Hepatocyte (in vitro differentiated cells): ENCODE data around the gene FBXO3. TPM values are rescaled to one million over a fixed set of nuclear protein-coding genes. Genes with fewer than 3 reads are reported as not detected.
A peak's percentile ranks its signal among the peaks of the same experiment; 100 is the strongest.
"Not testable (repeated sequence)": the region's sequence is repeated elsewhere in the genome, so short reads cannot be mapped to it uniquely, and the experiment has no call there.

ENCODE experiments used
- DNase-seq: peaks from one replicate; pipeline ENCODE4 v3.0.0-alpha.2; 2016; ENCODE audit warnings: low spot score
- H2AFZ ChIP-seq: fragments of 200-600 bp; sonication (generic); 2 replicates; pipeline ENCODE4 v1.6.0; 2016; ENCODE audit warnings: antibody characterized with exemption, mild to moderate bottlenecking
- H3K27ac ChIP-seq: fragments of 200-600 bp; sonication (generic); 2 replicates; pipeline ENCODE4 v1.5.1; 2016; ENCODE audit warnings: mild to moderate bottlenecking
- H3K27me3 ChIP-seq: fragments of 200-600 bp; sonication (generic); 2 replicates; pipeline ENCODE4 v1.6.1; 2016
- H3K36me3 ChIP-seq: fragments of 200-600 bp; sonication (generic); replicated peaks from 2 replicates; pipeline ENCODE4 v1.5.1; 2016; ENCODE audit warnings: low read depth; ENCODE audit not compliant: insufficient read depth
- H3K4me1 ChIP-seq: fragments of 200-600 bp; sonication (generic); 2 replicates; pipeline ENCODE4 v1.5.1; 2016; ENCODE audit warnings: mild to moderate bottlenecking, moderate library complexity; ENCODE audit not compliant: insufficient read depth
- H3K4me2 ChIP-seq: fragments of 200-600 bp; sonication (generic); 2 replicates; pipeline ENCODE4 v1.6.0; 2016
- H3K4me3 ChIP-seq: fragments of 200-600 bp; sonication (generic); 2 replicates; pipeline ENCODE4 v1.5.1; 2016; ENCODE audit warnings: mild to moderate bottlenecking
- H3K79me2 ChIP-seq: fragments of 200-600 bp; sonication (generic); 2 replicates; pipeline ENCODE4 v1.6.0; 2017; ENCODE audit warnings: mild to moderate bottlenecking
- H3K9me2 ChIP-seq: fragments of 200-600 bp; sonication (generic); replicated peaks from 2 replicates; pipeline ENCODE4 v1.6.0; 2017; ENCODE audit warnings: mild to moderate bottlenecking; ENCODE audit not compliant: insufficient read depth
- H3K9me3 ChIP-seq: fragments of 200-600 bp; sonication (generic); 2 replicates; pipeline ENCODE4 v1.5.1; 2016; ENCODE audit warnings: low read depth, mild to moderate bottlenecking
- H4K20me1 ChIP-seq: fragments of 200-600 bp; sonication (generic); 2 replicates; pipeline ENCODE4 v1.6.0; 2016; ENCODE audit warnings: mild to moderate bottlenecking; ENCODE audit not compliant: insufficient read depth, poor library complexity, severe bottlenecking
- CTCF ChIP-seq: fragments of 200-600 bp; sonication (generic); IDR thresholded peaks from 2 replicates; pipeline ENCODE4 v1.5.1; 2016; ENCODE audit warnings: antibody characterized with exemption, mild to moderate bottlenecking; ENCODE audit not compliant: poor library complexity
- EZH2 ChIP-seq: fragments of 200-600 bp; sonication (generic); IDR thresholded peaks from 2 replicates; pipeline ENCODE4 v1.6.1; 2016; ENCODE audit warnings: antibody characterized with exemption, mild to moderate bottlenecking, borderline replicate concordance
- EZH2phosphoT487 ChIP-seq: fragments of 200-600 bp; sonication (generic); IDR thresholded peaks from one replicate; pipeline ENCODE4 v1.6.1; 2018; ENCODE audit warnings: antibody characterized with exemption, mild to moderate bottlenecking, low read depth, moderate library complexity; ENCODE audit not compliant: unreplicated experiment, severe bottlenecking
- WGBS: methylation state at CpG from one replicate; pipeline ENCODE4 v1.1.6; 2016; ENCODE audit warnings: low lambda C conversion rate; ENCODE audit errors: missing lambda C conversion rate; 5-methylcytosine and 5-hydroxymethylcytosine counted together
- polyA plus RNA-seq: library from polyadenylated mRNA; unstranded; fragments of >200 nt; fragmentation: Nextera tagmentation; extraction: Ambion mirVana; gene quantifications from 2 replicates; pipeline ENCODE4 v1.2.1, GENCODE V29; 2016
- total RNA-seq: library from RNA; depleted of rRNA; stranded (reverse); fragments of >200 nt; gene quantifications from 2 replicates; pipeline ENCODE4 v1.2.3, GENCODE V29; 2014

FBXO3 gene
- total and polyA plus RNA-seq, 2 experiments from 2014 or later, result 29.3 to 58.1 TPM

GRCh38 chr11:33708985-33709384 is 65.3 kb downstream of the FBXO3 start:
- Histone ChIP-seq H3K79me2 (peaks cover 12% of the 10 kb centered on the region), H3K36me3 (no peaks in the 10 kb centered on the region), H3K27me3 (no peaks in the 10 kb centered on the region), H3K4me1 (peaks cover 18% of the 10 kb centered on the region), H3K4me3 (no peak overlapping the region), H2AFZ (no peak overlapping the region), H3K27ac (no peak overlapping the region), H3K9me3 (no peaks in the 10 kb centered on the region), H3K4me2 (no peak overlapping the region), H4K20me1 (peaks cover 2% of the 10 kb centered on the region), H3K9me2 (no peaks in the 10 kb centered on the region)
- no peak for DNase-seq
- TF ChIP-seq CTCF, result no peak
- no peak for TF ChIP-seq EZH2
- no peak for TF ChIP-seq EZH2phosphoT487
- 67% methylated on average over 1 of the region's 1 CpG for WGBS

GRCh38 chr11:33707831-33708230 is 66.5 kb downstream of the FBXO3 start:
- H3K4me2 ChIP-seq, H3K9me2 ChIP-seq, H3K27ac ChIP-seq, DNase-seq, H3K9me3 ChIP-seq, H2AFZ ChIP-seq, H4K20me1 ChIP-seq, H3K27me3 ChIP-seq, H3K36me3 ChIP-seq, H3K4me3 ChIP-seq: not testable (repeated sequence)
- 100% methylated on average over 1 of the region's 2 CpGs for WGBS
- H3K4me1 ChIP-seq, result peaks cover 16% of the 10 kb centered on the region
- H3K79me2 ChIP-seq, result peaks cover 12% of the 10 kb centered on the region

- peaks cover 8% of the 10 kb centered on the region for H3K79me2 ChIP-seq
- no peak for DNase-seq
- H3K27ac ChIP-seq, result peak overlapping the region; percentile 24
- no peaks in the 10 kb centered on the region for H3K36me3 ChIP-seq
- H3K27me3 ChIP-seq, result no peaks in the 10 kb centered on the region
- H3K9me2 ChIP-seq, result no peaks in the 10 kb centered on the region
- H3K4me3 ChIP-seq, result no peak overlapping the region
- TF ChIP-seq EZH2phosphoT487, result no peak
- no peak for TF ChIP-seq EZH2
- no peak for TF ChIP-seq CTCF
- H2AFZ ChIP-seq, result no peak overlapping the region
- no peak overlapping the region for H3K4me2 ChIP-seq
- H3K9me3 ChIP-seq, result no peaks in the 10 kb centered on the region
- WGBS, result 89% methylated on average over 2 of the region's 2 CpGs
- H3K4me1 ChIP-seq, result peaks cover 16% of the 10 kb centered on the region
- no peaks in the 10 kb centered on the region for H4K20me1 ChIP-seq
Observed at GRCh38 chr11:33706966-33707365, 67.4 kb downstream of the FBXO3 start.

GRCh38 chr11:33706546-33706945 is 67.8 kb downstream of the FBXO3 start:
- Histone ChIP-seq H3K9me3 (no peaks in the 10 kb centered on the region), H3K27ac (peak overlapping the region; percentile 24), H4K20me1 (no peaks in the 10 kb centered on the region), H3K27me3 (no peaks in the 10 kb centered on the region), H3K9me2 (no peaks in the 10 kb centered on the region), H2AFZ (no peak overlapping the region), H3K36me3 (no peaks in the 10 kb centered on the region), H3K4me2 (no peak overlapping the region), H3K79me2 (peaks cover 6% of the 10 kb centered on the region), H3K4me3 (no peak overlapping the region), H3K4me1 (peaks cover 20% of the 10 kb centered on the region)
- 63% methylated on average over 2 of the region's 2 CpGs for WGBS
- DNase-seq, result no peak
- TF ChIP-seq CTCF, result no peak
- no peak for TF ChIP-seq EZH2phosphoT487
